Measurements from ENCODE around the gene SEPSECS.

SEPSECS gene

GRCh38 chr4:25155947-25156346 lies 4.3 kb downstream of the SEPSECS start:
- DNase-seq (ENCODE audit: low spot score) = no peak

GRCh38 chr4:25154594-25155265 lies 5.5 kb downstream of the SEPSECS start:
- DNase-seq (ENCODE audit: low spot score) = peak; percentile 39

- DNase-seq (ENCODE audit: low spot score) = no peak
Measured at GRCh38 chr4:25146076-25146475, 14.2 kb downstream of the SEPSECS start.

- peak; percentile 40 for DNase-seq (ENCODE audit: low spot score)
Measured at GRCh38 chr4:25144870-25145481, 15.3 kb downstream of the SEPSECS start.

GRCh38 chr4:25142468-25142867 lies 17.8 kb downstream of the SEPSECS start:
- no peak for DNase-seq (ENCODE audit: low spot score)

- no peak for DNase-seq (ENCODE audit: low spot score)
Measured at GRCh38 chr4:25141592-25141991, 18.7 kb downstream of the SEPSECS start.

GRCh38 chr4:25133132-25133531 lies 27.1 kb downstream of the SEPSECS start:
- DNase-seq (ENCODE audit: low spot score) = no peak

- no peak for DNase-seq (ENCODE audit: low spot score)
Measured at GRCh38 chr4:25131926-25132325, 28.3 kb downstream of the SEPSECS start.

GRCh38 chr4:25131381-25131780 lies 28.9 kb downstream of the SEPSECS start:
- DNase-seq (ENCODE audit: low spot score) = no peak

GRCh38 chr4:25129917-25130316 lies 30.3 kb downstream of the SEPSECS start:
- DNase-seq (ENCODE audit: low spot score) = no peak

- peak; percentile 81 for DNase-seq (ENCODE audit: low spot score)
Measured at GRCh38 chr4:25128671-25129070, 31.6 kb downstream of the SEPSECS start.

GRCh38 chr4:25123236-25123635 lies 37.0 kb downstream of the SEPSECS start:
- DNase-seq (ENCODE audit: low spot score) = no peak

GRCh38 chr4:25120146-25120940 lies 39.9 kb downstream of the SEPSECS start:
- DNase-seq (ENCODE audit: low spot score) = no peak

- DNase-seq (ENCODE audit: low spot score) = no peak
Measured at GRCh38 chr4:25117716-25118472, 42.4 kb downstream of the SEPSECS start.

GRCh38 chr4:25117274-25117673 lies 43.0 kb downstream of the SEPSECS start:
- no peak for DNase-seq (ENCODE audit: low spot score)

GRCh38 chr4:25113915-25114904 lies 46.0 kb downstream of the SEPSECS start:
- peak; percentile 35 for DNase-seq (ENCODE audit: low spot score)

GRCh38 chr4:25112995-25113380 lies 47.3 kb downstream of the SEPSECS start:
- DNase-seq (ENCODE audit: low spot score) = no peak

GRCh38 chr4:25112366-25112994 lies 47.8 kb downstream of the SEPSECS start:
- no peak for DNase-seq (ENCODE audit: low spot score)

GRCh38 chr4:25111648-25112196 lies 48.5 kb downstream of the SEPSECS start:
- DNase-seq (ENCODE audit: low spot score) = no peak
